Right cardiac atrium (tissue), 5 donors: ENCODE measurements around the gene EFNA1. TPM values are rescaled to one million over a fixed set of nuclear protein-coding genes. Genes with fewer than 3 reads are reported as not detected.

Source experiments
- ATAC-seq, 2 donors: fragments of 200-7000 bp; cut with Tn5 transposase; one replicate each; pipeline versions ENCODE4 v1.8.0 to v1.9.1; 2020; ENCODE audit warnings: moderate library complexity in 2 of 2, mild to moderate bottlenecking in 1 of 2
- DNase-seq, 3 donors: peaks; one replicate each; pipeline ENCODE4 v3.0.0-alpha.2; 2020
- H3K27ac ChIP-seq: one replicate; pipeline ENCODE4 v1.5.1; 2013; ENCODE audit warnings: mild to moderate bottlenecking, low read length, control low read depth, moderate library complexity
- H3K27me3 ChIP-seq: one replicate; pipeline ENCODE4 v1.6.1; 2013; ENCODE audit not compliant: control insufficient read depth, insufficient read depth
- H3K4me1 ChIP-seq: one replicate; pipeline ENCODE4 v1.6.1; 2013; ENCODE audit warnings: low read length; ENCODE audit not compliant: control insufficient read depth, insufficient read depth
- H3K4me3 ChIP-seq: one replicate; pipeline ENCODE4 v1.5.1; 2013; ENCODE audit warnings: low read length, control low read depth
- H3K9me3 ChIP-seq: one replicate; pipeline ENCODE4 v1.6.1; 2013; ENCODE audit warnings: low read length; ENCODE audit not compliant: control insufficient read depth
- WGBS: extraction: QIAGEN DNeasy Blood & Tissue Kit; methylation state at CpG from one replicate; pipeline ENCODE4 v1.1.7; 2013; 5-methylcytosine and 5-hydroxymethylcytosine counted together
- intact Hi-C, 4 donors: fragments of 100-400 bp; cut with DNase I; formaldehyde crosslinking; loops; one replicate each; pipeline versions ENCODE4 v1.11.0 to v1.14.0; 2022 to 2023
- long read RNA-seq, 4 donors: library from polyadenylated mRNA; unstranded; transcript quantifications; one replicate each; pipeline ENCODE4 v2.0.0, GENCODE V29; 2020 to 2021
- polyA plus RNA-seq: library from polyadenylated mRNA; stranded (reverse); fragments of 200-250 nt; gene quantifications from one replicate; pipeline ENCODE4 v1.2.3, GENCODE V29; 2013
- total RNA-seq, 4 donors: library from RNA; stranded (reverse); fragmentation: NEBNext Ultra II Directional; extraction: Animal tissue kit (Norgen Biotek cat#: 25700); gene quantifications; one replicate each; pipeline ENCODE4 v1.2.1, GENCODE V29; 2021
- donor health status: healthy with polysubstance abuse.
- donor health status: DM: no; HTN: yes; CAD: no.
- donor health status: DM: no; HTN: no; CAD: no.
- donor health status: DM: no; HTN: yes; CAD: no; lungs with severe emphysema.
- donor health status: DM: yes; HTN: yes; CAD: no.

Gene EFNA1, protein sequence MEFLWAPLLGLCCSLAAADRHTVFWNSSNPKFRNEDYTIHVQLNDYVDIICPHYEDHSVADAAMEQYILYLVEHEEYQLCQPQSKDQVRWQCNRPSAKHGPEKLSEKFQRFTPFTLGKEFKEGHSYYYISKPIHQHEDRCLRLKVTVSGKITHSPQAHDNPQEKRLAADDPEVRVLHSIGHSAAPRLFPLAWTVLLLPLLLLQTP
- total RNA-seq (10 to 100 TPM; 25.4 to 41.4 (median 36.4) TPM), polyA plus RNA-seq (28.8 TPM)
- long read RNA-seq, donor 1, transcript EFNA1-202 (5 exons, 1,926 nt), result major isoform, 54 of 55 reads
- long read RNA-seq, donor 1, partial matches to known transcripts, result 1 of 55 reads
- long read RNA-seq, donor 1, other reads (novel, unspliced or antisense), result 0 of 55 reads
- long read RNA-seq, donor 2, transcript EFNA1-202 (5 exons, 1,926 nt), result major isoform, 30 of 35 reads
- long read RNA-seq, donor 2, partial matches to known transcripts, result 3 of 35 reads
- long read RNA-seq, donor 2, other reads (novel, unspliced or antisense), result 1 of 35 reads
- long read RNA-seq, donor 3, transcript EFNA1-202 (5 exons, 1,926 nt), result major isoform, 118 of 142 reads
- long read RNA-seq, donor 3, transcript EFNA1-201 (4 exons, 1,444 nt), result minor isoform, 16 of 142 reads
- long read RNA-seq, donor 3, partial matches to known transcripts, result 3 of 142 reads
- long read RNA-seq, donor 3, other reads (novel, unspliced or antisense), result 3 of 142 reads
- long read RNA-seq, donor 4, transcript EFNA1-202 (5 exons, 1,926 nt), result major isoform, 33 of 44 reads
- long read RNA-seq, donor 4, transcript EFNA1-201 (4 exons, 1,444 nt), result minor isoform, 7 of 44 reads
- long read RNA-seq, donor 4, partial matches to known transcripts, result 2 of 44 reads
- long read RNA-seq, donor 4, other reads (novel, unspliced or antisense), result 2 of 44 reads

DNA sequence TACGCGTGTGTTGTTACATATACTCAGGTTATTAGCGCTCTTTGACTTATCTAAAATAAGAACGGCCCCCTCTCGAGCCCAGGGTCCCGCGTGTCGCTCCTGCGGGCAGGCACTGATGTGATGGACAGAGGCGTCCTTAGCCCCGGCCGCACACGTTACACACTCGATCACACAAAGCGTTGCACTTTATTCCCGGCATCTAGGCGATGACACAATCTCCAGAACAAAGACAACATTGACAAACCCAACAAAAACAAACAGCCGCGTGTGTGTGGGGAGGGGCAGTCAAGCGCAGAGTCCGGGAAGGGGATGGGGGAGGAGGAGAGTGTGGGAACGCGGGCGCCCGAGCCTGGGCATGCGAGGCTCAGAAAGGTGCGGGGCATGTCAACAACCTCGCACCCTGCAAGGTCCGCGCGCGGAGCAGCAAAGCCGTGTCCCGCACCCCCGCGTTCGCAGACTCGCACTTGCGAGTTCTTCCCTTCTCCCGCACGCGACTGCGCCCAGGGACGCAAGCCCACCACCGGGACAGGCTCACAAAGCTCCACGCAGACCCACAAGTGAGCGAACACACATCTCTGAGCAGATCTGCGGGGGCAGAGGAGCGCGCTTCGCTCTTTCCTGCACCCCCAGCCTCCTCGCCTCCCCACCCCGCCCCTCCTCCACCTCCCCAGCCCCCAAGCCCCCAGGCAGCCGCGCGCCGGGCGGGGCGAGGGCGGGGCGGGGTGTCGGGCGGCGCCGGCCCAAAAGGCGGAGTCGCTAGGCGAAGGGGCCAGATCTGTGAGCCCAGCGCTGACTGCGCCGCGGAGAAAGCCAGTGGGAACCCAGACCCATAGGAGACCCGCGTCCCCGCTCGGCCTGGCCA, at the start of gene EFNA1:
EFNA1 (plus strand) TSS at position 772 of the 862 bp plus-strand sequence. CDS start 102 bp downstream, outside the sequence.
- peak within 1 kb of the TSS; percentile 81 for H3K27ac ChIP-seq
- DNase-seq (peak; percentile 77 to 91 (median 91)), ATAC-seq (peak; percentile 74 to 76)
- no peaks in the 10 kb centered on the region for H3K4me1 ChIP-seq
- no peaks in the 10 kb centered on the region for H3K9me3 ChIP-seq
- intact Hi-C loops, result loop anchor here in 3 of 4 donors (5.0 kb wide), 2 partner anchors 35 to 40 kb away; no protein-coding TSS in a partner anchor
- under 1% methylated on average over 76 of the region's 76 CpGs for whole genome bisulfite sequencing
- peak within 1 kb of the TSS; percentile 79 for H3K4me3 ChIP-seq
- no peaks in the 10 kb centered on the region for H3K27me3 ChIP-seq

DNA sequence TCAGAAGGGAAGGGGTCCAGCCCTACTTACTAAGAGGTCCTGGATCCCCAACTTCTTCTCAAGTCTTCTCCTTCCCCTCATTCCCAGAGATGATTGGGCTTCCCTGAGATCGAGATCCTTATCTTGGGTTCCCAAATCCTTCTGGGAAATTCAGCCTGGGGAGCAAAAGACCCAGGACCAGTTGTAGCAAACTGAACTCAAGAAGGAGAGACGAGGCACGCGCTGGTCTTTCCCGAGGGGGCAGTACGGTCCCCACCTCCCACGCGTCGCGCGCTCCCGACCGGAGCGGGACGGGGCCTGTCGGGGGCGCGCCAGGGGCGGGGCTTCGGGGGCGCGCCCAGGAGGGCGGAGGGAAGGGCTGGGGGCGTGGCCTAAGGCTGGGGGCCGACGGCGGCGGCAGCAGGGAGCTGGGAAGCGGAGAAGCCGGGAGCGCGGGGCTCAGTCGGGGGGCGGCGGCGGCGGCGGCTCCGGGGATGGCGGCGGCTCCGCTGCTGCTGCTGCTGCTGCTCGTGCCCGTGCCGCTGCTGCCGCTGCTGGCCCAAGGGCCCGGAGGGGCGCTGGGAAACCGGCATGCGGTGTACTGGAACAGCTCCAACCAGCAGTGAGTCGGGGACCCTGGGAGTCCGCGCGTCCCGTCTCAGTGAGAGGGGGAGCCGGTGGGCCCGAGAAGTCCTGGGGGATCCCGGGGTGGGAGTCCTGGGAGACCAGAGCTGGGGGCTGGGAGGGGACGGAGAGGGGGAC, 49.0 kb upstream of the EFNA1 start, which contains the start of gene EFNA3:
EFNA3 (plus strand) TSS at position 369 of the 741 bp plus-strand sequence; CDS start at position 474, 105 bp downstream.
- H3K4me1 ChIP-seq, result peaks cover 3% of the 10 kb centered on the region
- ATAC-seq, result peak; percentile 78 to 83
- peak within 1 kb of the TSS; percentile 43 for H3K4me3 ChIP-seq
- under 1% methylated on average over 57 of the region's 59 CpGs for WGBS
- H3K27me3 ChIP-seq, result no peaks in the 10 kb centered on the region
- no peaks in the 10 kb centered on the region for H3K9me3 ChIP-seq
- peak; percentile 82 to 92 (median 90) for DNase-seq
- intact Hi-C loops, result loop anchor here in 1 of 4 donors (10.0 kb wide), 1 partner anchor 524 kb away; the partner anchor contains the start of gene UBE2Q1
- no peak within 1 kb of the TSS for H3K27ac ChIP-seq

DNA sequence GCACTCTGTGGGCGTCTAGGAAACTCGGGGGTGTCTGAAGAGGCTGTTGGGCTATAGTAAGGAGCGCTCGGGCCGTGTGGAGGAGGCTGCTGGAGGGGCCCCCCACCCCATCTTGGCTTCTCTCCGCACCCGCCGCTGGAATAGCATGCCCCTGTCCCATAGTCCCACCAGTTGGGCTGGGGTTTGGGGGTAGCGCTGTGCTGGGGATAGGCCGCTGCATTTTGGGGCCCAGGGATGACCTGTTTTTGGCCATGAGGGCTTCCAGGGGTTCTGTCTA, 48.5 kb upstream of the EFNA1 start:
- H3K9me3 ChIP-seq, result no peaks in the 10 kb centered on the region
- H3K4me3 ChIP-seq, result peak overlapping the region; percentile 43
- 3% methylated on average over 10 of the region's 10 CpGs for WGBS
- H3K4me1 ChIP-seq, result peaks cover 3% of the 10 kb centered on the region
- ATAC-seq (peak in 1 of 2 donors; percentile 2), DNase-seq (no peak)
- H3K27ac ChIP-seq, result no peak overlapping the region
- H3K27me3 ChIP-seq, result no peaks in the 10 kb centered on the region
- intact Hi-C loops, result loop anchor here in 1 of 4 donors (10.0 kb wide), 1 partner anchor 524 kb away; the partner anchor contains the start of gene UBE2Q1

DNA sequence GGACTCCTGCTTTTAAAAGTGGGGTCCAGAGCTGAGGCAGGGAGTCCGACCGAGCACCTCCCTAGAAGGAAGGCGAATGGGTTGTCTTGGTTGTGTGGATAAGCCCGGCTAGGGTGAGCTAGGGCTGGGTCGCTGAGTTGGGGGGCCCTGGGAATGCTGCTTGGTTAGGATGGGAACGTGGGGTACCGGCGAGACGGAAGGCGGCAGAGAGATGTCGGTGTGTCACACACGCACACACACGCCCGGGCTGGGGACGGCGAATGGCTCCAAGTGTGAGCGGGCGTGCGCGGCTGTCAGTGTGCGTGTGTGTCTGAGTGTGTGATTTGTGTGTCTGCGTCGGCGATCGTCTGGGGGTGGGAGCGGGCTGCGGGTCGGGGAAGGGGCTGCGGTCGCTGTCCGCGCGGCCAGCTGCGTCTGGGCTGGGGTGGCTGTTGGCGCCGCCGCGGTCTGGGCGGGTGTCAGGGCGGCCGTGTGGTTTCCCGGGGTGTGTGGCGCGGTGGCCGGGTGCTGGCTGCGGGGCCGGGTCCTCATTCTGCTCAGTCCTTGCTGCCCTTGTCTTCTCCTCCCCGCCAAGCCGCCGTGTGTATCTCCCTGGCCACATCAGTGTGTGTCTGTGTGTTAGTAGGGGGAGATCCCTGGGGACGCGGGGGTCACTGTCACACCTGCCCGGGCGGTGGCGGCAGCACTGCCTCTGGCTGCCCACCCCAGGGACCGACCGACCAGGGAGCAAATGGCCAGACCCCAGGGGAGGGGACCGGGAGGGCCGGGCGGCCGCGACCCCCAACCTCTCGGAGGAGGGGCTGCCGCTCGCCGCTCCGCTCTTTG, 48.0 kb upstream of the EFNA1 start:
- intact Hi-C loops, result loop anchor here in 2 of 4 donors (5.0 to 10.0 kb wide), 2 partner anchors 32 to 525 kb away; partner anchors contain the start of gene UBE2Q1 (in 1 of the 2)
- under 1% methylated on average over 67 of the region's 67 CpGs for WGBS
- Histone ChIP-seq H3K4me3 (peak overlapping the region; percentile 1), H3K27me3 (no peaks in the 10 kb centered on the region), H3K4me1 (peaks cover 3% of the 10 kb centered on the region), H3K9me3 (no peaks in the 10 kb centered on the region), H3K27ac (no peak overlapping the region)
- ATAC-seq, result no peak
- peak in 2 of 3 donors; percentile 70 to 73 for DNase-seq

DNA sequence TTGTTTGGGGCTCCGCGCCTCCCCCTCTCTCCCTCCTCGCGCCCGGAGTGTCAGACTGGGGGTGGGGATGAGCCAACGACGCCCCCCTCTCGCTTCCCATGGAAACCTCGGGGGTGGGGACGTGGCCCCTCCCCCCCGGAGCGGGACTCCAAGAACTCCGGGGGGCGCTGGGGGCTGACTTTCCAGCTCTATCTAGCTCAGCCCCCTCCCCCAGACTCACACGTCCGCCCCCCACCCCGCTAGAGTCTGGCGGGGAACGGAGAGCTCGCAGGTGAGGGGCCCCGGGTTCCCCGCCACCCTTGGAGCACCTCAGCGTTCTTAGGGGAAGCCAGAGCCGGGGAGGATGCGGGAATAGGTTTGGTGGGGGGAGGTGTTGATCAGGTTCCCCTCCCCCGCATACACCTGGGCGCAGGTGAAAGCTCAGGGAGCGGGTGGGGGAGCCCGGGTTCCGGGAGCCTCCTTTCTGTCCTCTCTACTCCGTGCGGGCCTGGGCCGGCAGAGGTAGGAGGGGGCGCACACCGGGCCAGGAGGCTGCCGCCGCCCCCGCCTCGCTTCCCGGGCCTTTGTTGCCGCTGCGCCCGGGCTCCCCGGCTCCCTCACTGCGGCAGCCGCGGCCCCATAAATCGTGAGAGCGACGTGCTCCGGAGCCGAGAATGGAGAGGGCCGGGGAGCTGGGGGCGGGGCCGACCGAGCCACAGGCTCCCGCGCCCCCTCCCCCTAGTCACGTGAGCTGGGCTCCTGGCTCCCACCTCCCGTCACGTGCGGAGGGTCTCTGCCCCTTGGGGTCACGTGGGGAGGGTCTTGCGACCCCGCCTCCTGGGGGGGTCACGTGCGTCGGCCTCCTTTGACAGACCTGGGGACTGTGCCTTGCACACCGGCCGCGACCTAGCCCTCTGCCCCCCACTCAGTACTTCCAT, 47.1 kb upstream of the EFNA1 start:
- peak in 2 of 3 donors; percentile 62 to 68 for DNase-seq
- peaks cover 3% of the 10 kb centered on the region for H3K4me1 ChIP-seq
- WGBS, result under 1% methylated on average over 71 of the region's 71 CpGs
- no peaks in the 10 kb centered on the region for H3K27me3 ChIP-seq
- intact Hi-C loops, result loop anchor here in 1 of 4 donors (5.0 kb wide), 1 partner anchor 33 kb away; no protein-coding TSS in a partner anchor
- no peaks in the 10 kb centered on the region for H3K9me3 ChIP-seq
- peak overlapping the region; percentile 8 for H3K4me3 ChIP-seq
- no peak overlapping the region for H3K27ac ChIP-seq
- ATAC-seq, result no peak

DNA sequence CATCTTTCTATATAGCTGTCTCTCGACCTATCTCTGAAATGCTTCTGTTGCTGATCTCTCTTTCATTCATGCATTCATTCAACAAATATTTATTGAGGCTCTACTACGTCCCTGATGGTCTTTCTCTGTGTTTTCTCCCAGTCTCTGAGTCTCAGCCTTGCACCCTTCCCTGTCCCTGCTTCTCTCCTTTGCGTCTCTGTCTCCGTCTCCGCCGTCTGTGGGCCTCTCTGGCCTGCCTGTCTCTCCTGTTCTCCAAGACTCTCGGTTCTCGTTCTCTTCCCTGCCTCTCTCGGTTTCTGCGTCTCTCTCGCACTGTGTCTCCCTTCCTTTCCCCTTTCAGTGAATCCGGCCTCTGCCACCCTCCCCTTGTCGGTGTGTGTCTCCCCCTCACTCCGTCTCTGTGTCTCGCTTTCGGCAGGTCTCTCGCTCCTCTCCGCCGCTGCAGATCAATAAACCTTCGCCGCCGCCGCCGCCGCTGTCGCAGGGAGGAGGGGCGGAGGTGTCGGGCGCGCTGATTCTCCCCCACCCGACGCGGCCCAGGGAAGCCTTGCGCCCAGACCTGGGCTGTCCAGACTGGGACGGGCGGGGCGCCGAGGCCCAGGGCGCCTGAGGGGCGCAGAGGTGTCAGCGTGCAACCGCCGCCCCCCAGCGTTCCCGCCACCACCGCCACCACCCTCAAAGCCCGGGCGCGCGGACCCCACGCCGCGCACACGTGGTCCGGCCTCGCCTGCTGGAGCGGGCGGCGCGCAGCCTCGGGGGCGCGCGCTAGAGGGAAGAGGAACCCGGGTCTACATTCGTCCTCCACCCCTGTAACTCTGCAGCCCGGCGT, 46.0 kb upstream of the EFNA1 start:
- Histone ChIP-seq H3K4me3 (peak overlapping the region; percentile 18), H3K27me3 (no peaks in the 10 kb centered on the region), H3K27ac (no peak overlapping the region), H3K4me1 (peaks cover 3% of the 10 kb centered on the region), H3K9me3 (no peaks in the 10 kb centered on the region)
- intact Hi-C loops, result loop anchor here in 2 of 4 donors (2.0 to 5.0 kb wide), 2 partner anchors 15 to 34 kb away; no protein-coding TSS in a partner anchor
- 3% methylated on average over 68 of the region's 68 CpGs for WGBS
- DNase-seq (peak in 2 of 3 donors; percentile 54 to 60), ATAC-seq (no peak)

DNA sequence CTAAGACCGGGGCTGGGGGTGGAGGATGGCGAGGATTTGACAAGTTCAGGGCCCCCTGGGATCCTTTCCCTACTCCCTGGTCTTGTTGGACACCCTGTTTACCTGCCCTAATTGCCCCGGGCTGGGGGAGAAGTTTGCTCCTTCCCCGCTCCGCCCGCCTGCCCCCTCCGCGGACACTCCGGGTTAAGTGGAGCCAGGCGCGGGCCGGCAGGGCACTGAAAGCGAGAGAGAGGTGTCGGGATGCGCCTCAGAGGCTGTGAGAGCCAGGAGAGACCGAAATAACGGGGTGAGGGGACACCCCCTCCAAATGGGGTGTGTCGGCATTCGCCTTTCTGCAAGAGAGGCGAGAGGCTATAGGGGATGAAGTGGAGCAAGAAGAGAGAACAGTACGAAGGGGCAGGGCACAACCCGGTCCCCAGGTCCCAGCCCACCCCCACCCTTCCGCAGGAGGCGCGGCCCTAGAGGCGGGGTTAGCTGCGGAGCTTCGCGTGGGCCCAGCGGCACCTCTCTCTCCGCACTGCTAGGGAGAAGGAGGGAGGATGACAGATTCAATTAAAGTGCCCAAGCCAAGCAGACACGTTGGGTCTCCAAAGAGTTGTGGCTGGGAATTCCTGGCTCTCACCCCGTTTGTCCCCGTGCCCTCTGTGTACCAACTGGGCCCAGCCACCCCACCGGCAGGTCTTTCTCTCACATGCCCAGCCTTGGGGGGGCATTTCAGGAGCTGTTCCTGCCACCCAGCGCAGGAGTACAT, 45.2 kb upstream of the EFNA1 start:
- no peaks in the 10 kb centered on the region for H3K27me3 ChIP-seq
- intact Hi-C loops, result loop anchor here in 2 of 4 donors (2.0 to 5.0 kb wide), 2 partner anchors 16 to 35 kb away; no protein-coding TSS in a partner anchor
- 5% methylated on average over 36 of the region's 36 CpGs for WGBS
- no peaks in the 10 kb centered on the region for H3K9me3 ChIP-seq
- DNase-seq (peak in 1 of 3 donors; percentile 55), ATAC-seq (no peak)
- H3K4me1 ChIP-seq, result peaks cover 3% of the 10 kb centered on the region
- H3K4me3 ChIP-seq, result peak overlapping the region; percentile 18
- H3K27ac ChIP-seq, result no peak overlapping the region
